ENCODE measurements around the gene PARD3.

DNA sequence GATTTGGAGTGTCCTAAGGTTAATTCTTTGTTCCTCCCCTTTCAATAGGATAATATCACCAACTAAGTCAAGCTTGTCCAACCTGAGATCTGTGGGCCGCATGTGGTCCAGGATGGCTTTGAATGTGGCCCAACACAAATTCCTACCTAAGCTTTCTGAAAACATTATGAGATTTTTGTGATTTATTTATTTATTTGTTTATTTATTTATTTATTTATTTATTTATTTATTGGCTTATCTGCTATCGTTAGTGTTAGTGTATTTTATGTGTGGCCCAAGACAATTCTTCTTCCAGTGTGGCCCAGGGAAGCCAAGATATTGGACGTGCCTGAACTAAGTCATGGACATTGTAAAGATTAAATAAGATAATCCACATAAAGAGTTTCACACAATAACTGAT, 446.0 kb downstream of the PARD3 start:
- TF ChIP-seq, protein P1, sequence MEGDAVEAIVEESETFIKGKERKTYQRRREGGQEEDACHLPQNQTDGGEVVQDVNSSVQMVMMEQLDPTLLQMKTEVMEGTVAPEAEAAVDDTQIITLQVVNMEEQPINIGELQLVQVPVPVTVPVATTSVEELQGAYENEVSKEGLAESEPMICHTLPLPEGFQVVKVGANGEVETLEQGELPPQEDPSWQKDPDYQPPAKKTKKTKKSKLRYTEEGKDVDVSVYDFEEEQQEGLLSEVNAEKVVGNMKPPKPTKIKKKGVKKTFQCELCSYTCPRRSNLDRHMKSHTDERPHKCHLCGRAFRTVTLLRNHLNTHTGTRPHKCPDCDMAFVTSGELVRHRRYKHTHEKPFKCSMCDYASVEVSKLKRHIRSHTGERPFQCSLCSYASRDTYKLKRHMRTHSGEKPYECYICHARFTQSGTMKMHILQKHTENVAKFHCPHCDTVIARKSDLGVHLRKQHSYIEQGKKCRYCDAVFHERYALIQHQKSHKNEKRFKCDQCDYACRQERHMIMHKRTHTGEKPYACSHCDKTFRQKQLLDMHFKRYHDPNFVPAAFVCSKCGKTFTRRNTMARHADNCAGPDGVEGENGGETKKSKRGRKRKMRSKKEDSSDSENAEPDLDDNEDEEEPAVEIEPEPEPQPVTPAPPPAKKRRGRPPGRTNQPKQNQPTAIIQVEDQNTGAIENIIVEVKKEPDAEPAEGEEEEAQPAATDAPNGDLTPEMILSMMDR (IDR thresholded peaks at IDR 0.05): no peak
- no peak for TF ChIP-seq POLR2A (IDR thresholded peaks at IDR 0.05)
- no peak for TF ChIP-seq EP300 (IDR thresholded peaks at IDR 0.05)
